HG03175 (cell line): ENCODE results near the gene SPATA3.
"Not testable (repeated sequence)": the region's sequence is repeated elsewhere in the genome, so short reads cannot be mapped to it uniquely, and the experiment has no call there.

Experiments
- ATAC-seq: cut with Tn5 transposase; IDR thresholded peaks from one replicate; pipeline ENCODE4 v1.9.1; 2021; ENCODE audit warnings: mild to moderate bottlenecking, moderate library complexity; ENCODE audit not compliant: unreplicated experiment

SPATA3 gene

GRCh38 chr2:231018184-231018583 lies 22.3 kb downstream of the SPATA3 start:
- ATAC-seq = no peak

GRCh38 chr2:231025059-231025458 lies 29.1 kb downstream of the SPATA3 start:
- ATAC-seq = not testable (repeated sequence)

DNA sequence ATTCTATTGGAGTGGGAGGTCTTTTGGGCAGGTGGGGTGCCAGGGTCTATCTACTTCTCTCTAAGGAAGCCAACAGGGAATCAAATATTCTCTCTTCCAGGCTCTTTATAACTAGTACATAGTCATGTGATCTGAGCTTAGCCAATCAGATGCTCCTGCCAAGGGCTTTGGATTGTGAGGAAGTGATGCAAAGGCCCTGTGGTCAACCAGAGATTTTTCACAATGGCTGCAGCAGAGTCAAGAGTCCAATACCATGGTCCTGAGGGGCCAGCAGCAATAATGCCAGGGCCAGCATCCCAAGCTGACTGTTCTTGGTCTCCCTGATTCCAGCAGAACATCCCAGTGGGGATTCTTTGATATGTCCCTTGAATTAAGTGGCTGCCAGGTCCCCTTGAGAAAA lies 33.0 kb downstream of the SPATA3 start:
- ATAC-seq = no peak

DNA sequence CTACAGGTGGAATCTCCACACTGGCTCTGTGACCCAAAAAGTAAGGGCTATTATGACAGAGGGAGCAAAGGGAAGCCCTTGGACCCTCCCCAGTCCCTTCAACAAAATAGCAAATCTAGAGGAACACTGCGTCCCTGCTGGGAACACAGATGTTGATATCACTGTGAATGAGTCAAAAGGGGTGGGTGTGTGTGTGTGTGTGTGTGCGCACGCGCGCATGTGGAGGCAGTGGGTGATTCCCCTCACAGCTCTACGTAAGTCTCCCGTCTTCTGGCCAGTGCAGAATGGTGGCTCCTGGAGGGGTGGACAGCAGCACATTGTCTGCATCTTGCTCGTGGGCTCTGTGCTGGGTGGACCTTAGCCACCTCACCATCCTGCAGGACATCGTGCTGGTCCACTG lies 33.6 kb downstream of the SPATA3 start:
- ATAC-seq = no peak

DNA sequence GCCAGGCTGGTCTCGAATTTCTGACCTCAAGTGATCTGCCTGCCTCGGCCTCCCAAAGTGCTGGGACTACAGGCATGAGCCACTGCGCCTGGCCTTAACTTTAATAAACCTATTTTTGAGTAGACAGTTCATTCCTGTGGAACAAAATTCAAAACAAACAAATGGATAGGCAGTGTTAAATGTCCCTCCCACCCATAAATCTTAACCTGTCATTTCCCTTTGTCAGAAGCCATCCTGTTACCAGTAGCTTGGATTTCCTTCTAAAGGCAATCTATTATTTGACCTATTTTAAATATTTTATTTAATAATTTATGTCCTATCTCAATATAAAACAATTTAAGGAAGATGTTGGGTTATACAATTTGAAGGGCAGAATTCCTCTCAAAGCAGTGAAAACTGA lies 34.8 kb downstream of the SPATA3 start:
- ATAC-seq = no peak

DNA sequence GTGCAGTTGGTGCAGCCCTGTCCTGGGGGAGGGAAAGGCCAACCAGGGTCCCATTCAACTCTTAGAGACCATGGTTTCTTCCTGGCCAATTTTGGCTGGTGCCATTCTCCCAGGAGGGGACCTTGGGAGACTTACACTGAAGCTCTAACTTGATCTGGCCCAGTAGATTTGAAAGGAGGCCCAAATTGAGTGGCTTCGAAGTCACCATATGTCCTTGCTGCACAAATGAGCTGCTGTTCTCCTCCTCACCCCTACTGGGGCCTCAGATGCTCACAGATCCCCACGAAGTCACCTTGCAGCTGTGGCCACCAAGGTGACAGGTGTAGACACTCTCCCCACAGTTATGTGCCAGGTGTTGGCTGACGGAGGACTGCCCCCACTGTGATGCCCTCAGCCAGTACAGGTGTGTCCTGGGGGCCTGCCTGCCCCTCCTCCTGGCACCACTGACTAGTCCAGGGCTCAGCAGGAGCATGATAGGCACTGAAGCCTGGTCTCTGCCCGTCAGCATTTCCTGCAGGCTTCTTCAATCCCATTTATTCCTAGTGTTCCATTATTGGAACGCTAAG lies 36.7 kb downstream of the SPATA3 start:
- ATAC-seq = no peak

- no peak for ATAC-seq
Measured at GRCh38 chr2:231033147-231034132, 37.5 kb downstream of the SPATA3 start.

GRCh38 chr2:231034291-231034882 lies 38.5 kb downstream of the SPATA3 start:
- no peak for ATAC-seq

- ATAC-seq = no peak
Measured at GRCh38 chr2:231036131-231036530, 40.2 kb downstream of the SPATA3 start.

DNA sequence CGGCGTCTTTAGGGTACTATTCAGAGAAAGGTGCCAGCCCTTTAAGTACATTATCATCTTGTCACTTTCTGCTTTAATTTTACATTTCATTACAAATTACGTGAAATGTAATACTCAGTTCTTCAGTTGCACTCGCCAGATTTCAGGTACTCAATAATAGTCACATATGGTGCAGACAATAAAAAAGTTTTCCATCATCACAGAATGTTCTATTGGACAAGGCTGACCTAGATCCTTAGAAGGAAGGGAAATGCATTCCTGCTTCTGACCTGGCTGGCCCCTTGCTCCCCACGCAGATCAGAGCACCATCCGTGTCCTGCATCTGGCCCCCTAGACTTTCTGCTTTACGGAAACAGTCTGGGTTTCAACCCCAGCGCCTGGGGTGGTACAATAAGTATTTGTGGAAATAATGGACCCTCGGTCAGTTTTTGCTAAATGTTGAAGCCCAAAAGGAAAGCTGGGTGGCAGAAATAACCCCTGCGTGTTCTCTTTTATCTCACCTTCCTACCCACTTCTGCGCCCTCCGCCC lies 40.7 kb downstream of the SPATA3 start:
- no peak for ATAC-seq

GRCh38 chr2:231037202-231037730 lies 41.3 kb downstream of the SPATA3 start, which contains the start of gene C2orf72:
Gene C2orf72 (plus strand): TSS chr2:231037523. CDS start chr2:231037566, 43 bp downstream.
- no peak for ATAC-seq

DNA sequence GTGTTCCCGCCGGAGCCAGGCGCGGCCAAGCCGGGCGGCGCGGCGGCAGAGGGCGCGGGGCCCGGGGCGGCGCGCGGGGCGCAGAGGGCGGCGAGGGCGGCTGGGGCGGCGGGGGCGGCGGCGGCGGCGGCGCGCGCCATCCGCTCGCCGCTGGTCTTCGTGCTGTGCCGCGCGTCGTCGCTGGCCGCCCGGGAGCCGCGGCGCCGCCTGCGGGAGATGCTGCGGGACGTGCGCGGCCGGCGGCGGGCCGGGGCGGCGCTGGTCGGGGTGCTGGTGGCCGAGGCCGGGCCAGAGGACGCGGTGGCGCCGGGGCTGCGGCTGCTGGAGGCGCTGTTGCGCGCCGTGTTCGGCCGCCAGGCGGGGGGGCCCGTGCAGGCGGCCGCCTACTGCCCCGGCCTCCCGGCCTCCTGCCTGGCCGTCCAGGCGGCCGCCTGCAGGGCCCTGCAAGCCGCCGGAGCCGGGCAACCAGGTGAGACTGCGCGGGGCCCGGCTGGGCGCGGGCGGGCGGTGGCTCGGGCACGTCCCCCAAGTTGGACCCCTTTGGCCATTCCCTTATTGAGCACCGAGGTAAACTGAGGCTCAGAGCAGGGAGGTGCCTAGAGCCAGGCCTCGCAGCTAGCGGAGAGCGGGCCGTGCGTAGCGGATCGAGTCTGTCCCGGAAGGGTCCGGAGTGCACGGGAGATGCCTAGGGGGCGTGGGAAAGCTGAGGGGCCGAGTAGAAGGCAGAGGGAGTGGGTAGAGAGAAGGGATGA lies 42.0 kb downstream of the SPATA3 start:
- ATAC-seq = no peak

GRCh38 chr2:231038483-231039293 lies 42.8 kb downstream of the SPATA3 start:
- no peak for ATAC-seq

DNA sequence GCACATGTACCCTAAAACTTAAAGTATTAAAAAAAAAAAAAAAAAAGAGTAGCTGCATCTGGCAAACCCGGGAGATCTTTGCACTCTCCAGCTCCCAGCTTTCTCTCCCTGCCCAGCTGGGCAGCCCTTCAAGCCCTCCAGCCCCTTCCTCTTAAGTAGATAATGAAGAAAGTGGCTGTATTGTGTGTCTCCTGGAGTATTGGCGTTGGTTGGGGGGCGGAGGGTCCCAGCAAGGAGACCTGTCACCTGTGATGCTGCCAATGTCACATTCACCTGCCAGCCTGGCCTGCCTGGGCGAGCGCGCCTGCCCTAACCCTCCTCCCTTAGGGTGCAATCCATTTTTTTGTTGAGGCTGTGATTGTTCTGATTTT lies 43.4 kb downstream of the SPATA3 start:
- no peak for ATAC-seq

DNA sequence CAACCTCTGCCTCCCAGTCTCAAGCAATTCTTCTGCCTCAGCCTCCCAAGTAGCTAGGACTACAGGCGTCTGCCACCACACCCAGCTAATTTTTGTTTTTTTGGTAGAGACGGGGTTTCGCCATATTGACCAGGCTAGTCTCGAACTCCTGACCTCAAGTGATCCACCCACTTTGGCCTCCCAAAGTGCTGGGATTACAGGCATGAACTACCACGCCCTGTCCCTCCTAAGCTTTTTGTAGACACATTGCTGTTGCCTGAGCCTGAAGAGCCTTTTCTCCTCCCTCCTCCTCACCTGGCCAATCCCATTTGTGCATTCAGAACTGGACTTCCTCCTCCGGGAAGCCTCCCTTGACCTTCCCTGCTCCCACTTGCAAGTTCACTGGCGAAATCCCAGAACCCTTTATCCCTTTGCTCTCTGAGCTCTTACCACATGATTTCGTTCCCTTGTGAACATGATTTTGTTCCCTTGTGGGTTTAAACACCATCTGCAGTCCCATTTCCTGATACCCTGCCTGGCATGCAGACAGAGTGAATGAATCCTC lies 44.0 kb downstream of the SPATA3 start:
- no peak for ATAC-seq

DNA sequence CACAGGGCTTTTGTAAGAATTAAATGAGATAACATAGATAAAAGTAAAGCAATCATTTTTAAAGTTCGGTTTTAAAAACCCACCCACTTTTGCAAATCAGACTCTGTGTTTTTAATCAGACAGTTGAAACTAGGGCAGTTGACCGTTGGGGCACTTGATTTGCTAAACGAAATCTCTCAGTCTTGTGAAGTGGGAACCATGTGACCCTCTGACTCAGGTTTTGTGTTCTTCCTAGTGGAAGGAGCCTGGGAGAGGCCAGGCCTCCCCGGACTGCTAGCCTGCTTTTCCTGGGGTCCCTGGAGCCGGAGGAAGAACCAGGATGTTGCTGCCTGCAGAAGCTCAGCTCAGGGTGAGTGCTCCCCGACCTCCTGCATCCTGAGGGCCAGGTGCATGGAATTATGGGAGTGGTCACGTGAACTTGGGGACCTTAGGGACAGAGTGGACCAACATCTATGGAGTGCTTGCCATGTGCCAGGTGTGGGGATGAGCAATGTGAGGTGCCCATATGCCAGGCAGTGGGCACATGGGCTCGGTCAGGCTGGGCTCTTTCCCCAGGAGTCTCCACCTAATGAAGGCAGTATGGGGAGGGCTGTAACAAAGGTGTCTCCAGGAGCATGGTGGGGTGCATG lies 45.3 kb downstream of the SPATA3 start:
- ATAC-seq = no peak

- ATAC-seq = no peak
Measured at GRCh38 chr2:231043796-231044195, 47.9 kb downstream of the SPATA3 start.

DNA sequence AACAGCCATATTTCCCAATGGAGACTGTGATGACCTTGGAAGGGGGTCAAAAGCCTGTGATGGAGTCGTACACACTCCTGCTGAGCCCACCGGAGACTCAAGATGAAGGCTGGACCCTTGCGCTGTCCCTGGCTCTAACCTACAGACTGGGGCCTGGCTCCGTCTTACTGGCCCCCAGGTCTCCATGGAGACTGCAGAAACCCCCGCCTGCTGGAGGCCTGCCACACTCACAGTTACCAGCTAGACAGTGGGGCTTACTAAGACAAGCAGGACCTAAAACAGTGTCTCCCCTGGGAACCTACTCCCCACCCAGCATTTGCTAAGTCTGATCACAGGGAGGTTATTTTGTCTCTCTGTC lies 51.0 kb downstream of the SPATA3 start:
- ATAC-seq = no peak

- no peak for ATAC-seq
Measured at GRCh38 chr2:231047274-231047922, 51.5 kb downstream of the SPATA3 start.
